Measurements from ENCODE around the gene RABGAP1L.
A peak's percentile ranks its signal among the peaks of the same experiment; 100 is the strongest.

Gene RABGAP1L

DNA sequence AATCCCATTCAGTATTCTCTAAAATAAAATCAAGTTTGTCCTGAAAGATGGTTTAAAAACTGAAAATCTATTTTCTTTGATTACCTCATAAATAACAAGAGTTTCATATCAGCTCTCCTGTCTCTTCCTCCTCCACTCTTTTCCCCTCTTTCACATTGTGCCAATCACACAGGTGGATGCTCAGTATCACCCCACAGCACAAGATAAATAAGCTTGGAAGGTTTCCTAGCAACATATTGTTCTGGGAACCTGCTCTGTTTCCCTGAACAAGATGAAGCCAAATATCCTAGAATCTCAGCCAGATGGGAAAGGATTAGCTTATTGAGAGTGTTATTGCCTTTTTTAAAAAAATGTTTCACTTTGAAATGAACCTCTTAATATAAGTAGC is 794.7 kb downstream of the RABGAP1L start:
- no peak for DNase-seq

DNA sequence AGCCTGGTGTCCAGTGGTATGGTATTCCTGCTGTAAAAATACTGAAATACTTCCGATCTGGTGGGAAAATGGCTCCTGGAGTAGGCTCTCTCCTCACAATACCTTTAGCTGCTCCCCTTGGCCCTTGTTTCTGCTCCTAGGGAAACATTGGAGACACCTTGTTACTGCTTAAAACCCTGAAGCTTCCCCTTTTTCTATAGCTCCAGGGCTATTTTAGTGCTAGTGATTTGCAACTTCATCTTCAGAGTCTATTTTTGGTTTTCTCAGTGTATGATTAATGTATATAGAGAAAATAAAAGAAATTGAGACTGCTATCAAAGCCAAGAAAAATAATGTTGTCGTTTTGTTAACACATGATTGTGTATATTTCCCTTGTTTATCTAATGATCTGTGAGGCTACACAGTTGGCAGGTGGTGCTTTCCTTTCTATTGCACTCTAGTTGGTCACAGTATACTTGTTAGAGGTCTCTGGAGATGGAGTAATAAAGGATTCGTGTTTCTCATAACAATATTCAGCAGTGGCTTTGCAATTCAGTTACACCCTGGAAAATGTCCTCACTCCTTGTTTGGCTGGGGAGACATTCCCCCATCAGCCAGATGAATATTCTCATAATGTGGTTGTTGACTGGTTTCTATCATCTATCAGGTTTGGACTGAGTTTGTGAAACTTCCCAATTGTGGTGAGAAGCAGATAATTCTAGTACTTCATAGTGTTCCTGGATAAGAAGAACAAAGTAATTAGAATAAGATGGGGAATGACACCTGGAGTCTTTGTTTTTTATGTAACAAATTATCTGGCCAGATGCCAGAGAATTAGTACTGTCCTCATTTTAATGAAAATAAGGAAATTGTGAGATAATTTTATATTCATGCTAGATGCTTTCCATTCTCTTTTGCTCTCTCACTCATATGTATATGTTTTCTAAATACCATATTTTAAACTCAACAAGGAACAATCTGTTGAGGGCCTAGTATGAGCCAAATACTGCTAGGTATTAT is 795.6 kb downstream of the RABGAP1L start:
- no peak for DNase-seq

DNA sequence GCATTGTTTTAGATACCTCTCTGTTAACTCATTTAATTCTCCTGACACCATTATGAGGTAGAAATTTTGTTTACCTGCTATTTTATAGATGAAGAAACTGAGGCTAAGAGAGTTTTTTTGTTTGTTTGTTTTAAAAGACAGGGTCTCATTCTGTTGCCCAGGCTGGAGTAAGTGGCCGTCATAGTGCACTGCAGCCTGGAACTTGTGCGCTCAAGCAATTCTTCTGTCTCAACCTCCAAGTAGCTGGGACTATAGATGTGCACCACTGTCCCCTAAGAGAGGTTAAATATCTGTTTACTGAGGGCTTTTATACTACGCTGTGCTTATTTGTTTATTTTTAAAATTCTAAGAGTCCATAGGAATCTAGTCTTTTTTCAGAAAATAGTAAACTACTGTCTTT is 796.8 kb downstream of the RABGAP1L start:
- DNase-seq, result no peak

DNA sequence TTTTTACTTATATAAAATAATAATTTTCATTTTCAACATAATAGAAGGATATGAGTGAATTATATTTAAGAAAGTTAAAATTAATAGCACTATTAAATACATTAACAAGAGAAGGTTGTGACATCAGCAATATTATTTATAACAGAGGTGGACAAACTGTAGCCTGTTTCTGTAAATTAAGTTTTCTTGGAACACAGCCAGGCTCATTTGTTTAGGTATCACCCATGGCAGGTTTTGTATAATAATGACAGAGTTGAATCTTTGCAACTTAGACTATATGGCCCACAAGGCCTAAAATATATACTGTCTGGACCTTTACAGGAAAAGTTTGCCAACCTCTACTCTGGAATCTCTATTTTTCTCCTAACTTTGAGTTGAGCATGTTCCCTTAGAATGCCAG is 797.7 kb downstream of the RABGAP1L start:
- no peak for DNase-seq

DNA sequence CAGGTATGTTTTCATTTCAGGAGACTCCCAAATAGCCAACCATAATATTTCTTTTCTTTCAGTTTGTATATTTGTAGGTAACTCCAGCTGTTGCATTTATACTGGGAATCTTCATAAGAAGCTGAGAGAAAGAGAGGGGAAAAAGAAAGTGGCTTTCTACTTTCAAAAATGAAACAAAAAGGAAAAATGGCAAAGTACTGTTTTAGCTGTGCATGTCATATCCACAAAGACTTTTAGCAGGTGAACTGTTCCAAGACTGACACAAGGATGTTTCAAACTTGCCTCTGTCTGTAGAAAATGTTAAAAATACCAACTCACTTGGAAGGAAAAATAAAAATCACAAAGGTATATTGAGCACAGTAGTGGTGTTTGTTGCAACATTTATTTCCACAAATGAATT is 798.5 kb downstream of the RABGAP1L start:
- DNase-seq, result no peak

DNA sequence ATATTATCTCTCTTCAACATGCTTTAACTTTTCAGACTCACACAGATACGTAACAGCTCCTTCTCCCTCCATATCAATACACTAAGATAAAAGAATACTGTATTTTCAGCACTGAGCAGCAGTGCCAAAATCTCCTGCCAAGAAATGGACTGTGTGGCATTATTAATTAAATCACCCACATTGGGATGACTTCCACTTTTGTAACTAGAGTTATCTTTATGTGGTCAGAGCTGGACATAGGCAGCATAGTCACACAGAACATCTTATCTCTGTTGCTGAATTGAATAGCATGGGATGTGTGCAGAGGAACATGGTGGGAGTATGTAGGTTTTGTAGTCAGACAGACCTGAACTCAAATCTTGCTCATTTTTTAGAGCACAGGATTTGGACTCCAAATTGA is 799.1 kb downstream of the RABGAP1L start:
- no peak for DNase-seq

DNA sequence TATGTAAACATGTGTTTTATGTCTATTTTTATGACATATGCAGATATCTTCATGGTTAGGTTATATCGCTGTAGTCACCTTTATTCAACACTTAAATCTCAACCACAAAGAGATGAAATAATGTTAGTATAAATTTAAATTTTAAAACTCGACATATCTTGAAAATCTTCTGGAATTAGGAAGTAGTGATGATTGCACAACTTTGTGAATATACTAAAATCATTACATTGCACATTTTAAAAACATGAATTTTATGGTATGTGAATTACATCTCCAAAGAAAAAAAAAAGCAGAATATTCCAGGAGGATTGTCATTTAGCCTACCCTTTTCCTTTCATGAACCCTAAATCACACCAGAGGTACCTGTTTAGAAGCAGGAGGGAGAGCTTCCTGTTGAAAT is 801.0 kb downstream of the RABGAP1L start:
- no peak for DNase-seq

DNA sequence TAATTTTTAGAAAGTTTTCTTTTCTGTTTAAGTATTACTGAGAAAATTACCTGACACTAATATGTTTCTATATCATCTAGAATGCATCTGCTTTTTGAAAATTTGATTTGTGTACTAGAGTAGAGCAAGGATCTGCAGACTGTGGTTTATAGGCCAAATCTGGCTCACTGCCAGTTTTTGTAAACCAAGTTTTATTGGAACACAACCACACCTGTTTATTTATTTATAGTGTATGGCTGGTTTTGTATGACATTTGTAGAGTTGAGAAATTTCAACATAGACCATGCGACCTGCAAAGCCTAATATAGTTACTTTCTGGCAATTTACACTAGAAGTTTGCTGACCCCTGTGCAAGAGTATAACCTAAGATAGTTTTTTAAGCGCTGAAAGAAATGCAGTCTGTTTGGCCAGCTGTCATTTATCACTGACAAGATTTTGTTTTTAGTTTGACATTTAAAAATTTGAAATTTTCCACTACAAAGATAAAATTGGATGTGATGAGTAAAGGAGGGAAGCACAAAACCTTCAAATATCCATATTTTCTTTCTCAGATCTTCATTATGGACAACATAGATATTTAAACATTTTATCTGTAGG is 804.3 kb downstream of the RABGAP1L start:
- DNase-seq, result no peak

DNA sequence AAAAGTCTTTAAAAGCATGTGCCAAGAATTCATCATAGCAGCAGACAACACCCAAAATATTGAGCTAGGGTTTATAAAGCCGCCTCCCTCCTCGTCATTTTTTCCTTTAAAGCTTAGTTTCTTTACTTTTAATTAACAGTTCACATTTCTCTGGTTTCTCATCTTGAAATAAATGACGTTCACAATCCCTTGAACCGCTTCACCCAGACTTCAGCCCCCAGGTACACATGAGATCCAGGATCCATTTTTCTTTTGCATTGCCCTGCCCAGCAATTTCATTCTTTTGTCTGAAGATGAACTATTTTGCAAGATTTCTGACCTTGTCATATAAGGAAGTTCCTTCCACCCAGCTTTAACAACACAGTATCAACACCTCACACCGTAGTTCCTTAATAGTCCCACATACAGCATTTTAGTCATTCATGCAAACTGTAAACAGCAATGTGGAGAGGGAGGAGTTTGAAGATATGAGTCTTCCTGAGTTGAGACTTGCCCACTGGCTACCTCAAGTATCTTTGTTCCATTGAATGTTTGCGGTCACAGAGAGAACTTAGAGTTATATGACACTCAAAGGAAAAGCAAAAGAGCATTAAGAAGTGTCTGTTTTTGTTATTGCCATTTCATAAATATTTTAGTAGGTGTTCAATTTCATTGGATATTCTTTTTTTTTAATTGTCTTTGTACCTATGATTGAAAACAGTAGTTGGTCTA is 805.1 kb downstream of the RABGAP1L start:
- DNase-seq, result peak; percentile 79

DNA sequence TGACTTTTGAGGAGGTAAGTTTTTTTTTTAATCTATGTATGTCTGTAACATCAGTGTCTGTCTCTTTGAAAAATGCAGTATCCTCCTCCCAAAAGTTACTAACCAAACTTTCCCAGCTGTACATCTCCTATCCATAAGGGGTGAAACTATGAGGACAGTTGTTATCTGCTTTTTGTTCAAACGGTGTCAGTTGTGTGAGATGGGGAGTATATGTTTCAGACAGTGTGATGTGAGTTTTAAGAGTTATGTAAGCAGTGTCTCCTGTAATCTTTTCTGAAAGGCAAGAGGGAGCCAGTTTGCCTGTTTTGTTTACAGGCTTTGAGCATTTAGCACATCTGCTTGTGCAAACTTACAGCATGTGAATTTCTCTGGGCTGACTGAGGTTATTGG is 805.6 kb downstream of the RABGAP1L start:
- no peak for DNase-seq

DNA sequence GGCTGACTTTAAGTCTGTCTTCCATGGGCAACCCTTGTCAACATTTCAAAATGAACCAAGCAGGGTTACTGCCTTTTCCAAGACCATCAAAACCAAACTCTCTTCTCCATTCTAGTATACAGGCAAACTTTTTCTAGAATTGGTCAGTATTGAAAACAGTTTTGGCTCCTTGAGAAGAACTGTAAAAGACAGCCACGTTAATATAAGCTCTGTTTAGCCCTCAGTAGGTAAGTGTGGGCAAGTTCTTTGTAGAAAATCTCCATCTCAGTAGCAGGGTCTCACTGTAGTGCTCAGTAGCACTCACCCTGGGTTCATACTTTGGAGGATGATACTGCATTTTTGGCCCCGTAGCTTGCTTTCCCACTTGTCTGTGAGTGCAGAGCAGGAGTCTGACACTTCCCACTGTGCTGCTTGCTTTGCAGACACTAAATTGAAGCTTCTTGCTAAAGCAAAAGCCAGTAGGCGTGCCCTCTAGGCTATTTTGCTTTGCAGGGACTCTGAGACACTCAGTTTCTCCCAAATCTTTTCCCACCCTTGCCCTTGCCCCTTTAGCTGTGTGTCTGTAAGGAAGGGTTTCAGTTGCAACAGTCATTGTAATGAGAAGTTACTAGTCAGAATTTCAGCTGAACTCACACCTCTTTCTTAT is 806.2 kb downstream of the RABGAP1L start:
- no peak for DNase-seq

DNA sequence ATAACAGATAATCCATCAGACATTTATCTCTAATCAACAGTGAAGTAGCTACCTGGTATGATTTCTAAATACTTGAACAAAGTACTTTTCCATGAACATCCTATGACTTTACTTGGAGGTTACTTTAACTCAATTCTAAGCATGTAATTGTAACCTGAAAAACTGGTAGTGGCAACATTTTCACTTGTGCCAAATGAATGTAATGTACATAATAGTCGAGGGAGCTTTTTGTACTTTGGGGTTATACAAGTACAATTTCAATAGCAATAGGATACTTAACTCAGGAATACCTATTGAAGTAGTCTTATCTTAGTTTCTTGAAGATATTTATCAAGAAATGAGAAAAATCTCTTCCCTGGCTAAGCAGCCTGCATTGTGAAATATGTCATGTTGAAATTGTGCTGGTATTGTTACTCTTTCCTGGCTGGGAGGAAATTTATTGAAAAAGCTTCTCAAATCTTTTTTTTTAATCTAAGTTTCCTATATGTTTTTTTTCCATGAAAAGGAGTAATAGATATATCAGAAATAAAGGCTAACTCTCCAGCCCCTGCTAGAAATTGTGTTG is 806.8 kb downstream of the RABGAP1L start:
- DNase-seq, result no peak

DNA sequence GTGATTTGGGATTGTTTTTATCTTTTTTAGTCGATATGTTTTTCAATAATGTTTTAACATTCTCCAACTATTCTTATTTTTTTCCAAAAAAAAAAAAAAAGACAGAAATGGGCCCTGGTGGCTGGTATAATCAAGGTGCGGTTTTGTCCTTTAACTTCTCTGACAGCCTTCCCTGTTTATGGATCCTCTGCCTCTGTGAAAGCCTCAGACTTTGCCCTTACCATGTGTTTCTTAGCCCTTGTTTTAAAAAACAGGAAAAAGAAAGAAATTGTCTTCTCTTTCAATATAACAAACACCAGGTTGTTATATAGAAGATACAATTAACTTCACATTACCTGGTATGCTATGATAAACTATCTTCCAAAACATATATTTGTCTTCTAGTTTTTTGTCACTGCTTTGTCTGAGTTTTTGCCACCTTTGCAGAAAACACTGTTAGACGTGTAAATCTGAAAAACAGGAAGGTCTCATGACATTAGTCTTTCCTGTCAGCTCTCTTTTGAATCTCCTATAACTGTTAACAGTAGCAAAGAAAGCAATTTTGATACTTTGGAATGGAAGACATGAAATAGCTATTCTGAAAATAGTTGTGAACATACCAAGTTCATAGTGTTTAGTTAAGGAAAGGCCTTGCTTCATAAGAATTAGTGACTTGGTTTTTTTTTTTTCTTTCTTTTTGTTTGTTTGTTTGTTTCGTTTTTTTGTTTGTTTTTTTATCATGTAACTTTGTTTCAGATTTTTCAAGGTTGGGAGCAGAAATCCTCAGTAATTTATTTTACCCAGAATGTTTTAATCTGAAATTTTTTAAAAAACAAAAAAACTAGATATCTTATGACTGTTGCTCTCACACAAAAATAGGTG is 808.8 kb downstream of the RABGAP1L start:
- DNase-seq, result no peak

DNA sequence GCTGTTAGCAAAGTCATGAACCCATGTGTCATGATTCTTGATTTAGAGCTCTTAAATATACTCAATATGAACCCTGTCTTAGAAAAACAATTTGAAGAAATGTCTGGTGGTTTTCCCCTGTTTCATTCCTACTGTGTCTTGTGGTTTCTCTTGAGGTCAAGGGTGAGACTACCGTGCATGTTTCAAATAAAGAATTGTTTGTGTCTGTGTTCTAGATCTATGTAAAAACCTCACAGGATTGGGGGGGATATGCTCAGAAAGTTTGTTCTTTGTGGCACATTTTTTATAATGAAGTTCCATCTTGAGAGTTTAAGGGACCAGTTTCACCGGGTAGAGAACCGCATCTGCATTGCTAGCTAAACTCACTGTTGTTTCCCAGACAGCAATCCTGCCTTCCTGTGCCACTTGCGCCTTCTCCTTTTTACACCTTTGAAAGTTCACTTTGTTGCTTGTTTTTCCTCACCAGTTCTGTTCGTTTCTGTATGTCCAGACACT is 809.5 kb downstream of the RABGAP1L start:
- peak; percentile 52 for DNase-seq

DNA sequence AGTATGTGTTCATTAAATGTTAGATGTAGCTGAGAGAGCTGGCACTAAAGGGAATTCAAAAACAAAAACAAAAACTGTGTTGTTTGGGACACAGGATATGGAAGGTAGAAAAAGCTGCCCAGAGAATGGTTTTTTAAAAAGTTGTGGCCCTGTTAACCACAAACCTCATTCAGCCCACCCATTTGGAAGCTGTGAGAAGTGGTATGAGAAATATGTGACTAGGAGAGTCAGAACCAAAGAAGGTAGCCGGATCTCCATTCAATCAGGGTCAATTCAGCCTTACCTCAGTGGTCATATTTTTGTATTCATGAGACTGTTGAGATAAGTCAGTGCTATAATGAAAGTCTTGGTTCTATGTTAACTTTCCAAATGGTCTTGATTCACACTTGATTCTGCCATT is 810.7 kb downstream of the RABGAP1L start:
- no peak for DNase-seq

DNA sequence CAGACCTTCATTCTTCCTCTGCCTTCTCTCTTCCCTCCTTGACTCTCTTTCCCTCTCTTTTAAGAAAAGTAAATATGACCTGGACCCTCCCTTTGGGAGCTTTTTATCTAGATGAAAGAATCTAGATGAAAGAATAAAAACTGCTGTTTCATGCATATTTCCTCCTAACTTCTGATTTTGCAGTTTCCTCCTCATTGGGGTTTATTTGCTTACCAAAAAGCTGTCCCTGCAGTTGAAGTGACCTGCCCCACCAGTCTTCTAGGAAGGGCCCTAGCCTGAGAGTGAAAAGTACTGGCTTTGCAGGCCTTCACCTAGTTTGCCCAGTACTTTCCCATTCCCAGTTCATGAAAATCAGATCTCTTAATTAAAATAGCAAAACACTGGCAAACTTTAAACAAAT is 812.1 kb downstream of the RABGAP1L start:
- no peak for DNase-seq

DNA sequence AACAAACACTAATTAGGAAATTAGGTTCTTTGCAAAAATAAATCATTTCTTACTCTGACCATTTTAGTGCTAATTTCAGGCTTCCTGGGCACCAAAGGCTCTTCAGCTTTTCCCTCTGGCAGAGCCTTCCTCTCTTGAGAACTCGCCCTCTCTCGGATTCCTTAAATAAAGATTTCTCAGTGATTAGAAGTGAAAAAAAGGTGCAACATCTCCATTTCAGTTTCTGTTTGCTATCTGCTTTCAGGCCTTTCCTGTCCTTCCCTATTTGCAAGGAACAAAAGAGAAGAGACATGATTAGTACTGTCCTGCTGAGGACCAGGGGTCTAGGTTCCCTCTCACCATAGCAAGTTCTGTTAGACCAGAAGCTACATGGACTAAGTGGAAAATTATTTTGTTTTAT is 812.6 kb downstream of the RABGAP1L start:
- no peak for DNase-seq

DNA sequence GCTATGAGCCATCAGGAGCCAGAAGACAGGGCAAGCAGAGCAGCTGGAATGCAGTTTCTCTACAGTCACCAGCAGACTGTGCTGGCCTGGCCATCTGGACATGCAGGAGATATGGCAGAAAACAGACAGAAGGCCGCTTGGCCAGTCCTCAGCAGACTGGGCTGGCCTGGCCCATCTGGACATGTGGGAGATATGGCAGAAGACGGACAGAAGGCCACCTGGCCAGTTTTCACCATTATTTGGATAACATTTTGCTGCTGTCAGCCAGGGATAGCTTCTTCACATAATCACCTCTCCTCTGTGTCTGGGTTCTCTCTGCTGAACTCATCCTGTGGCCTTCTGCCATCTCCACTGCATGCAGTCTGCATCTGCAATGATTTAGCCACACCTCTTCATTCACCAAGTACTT is 815.4 kb downstream of the RABGAP1L start:
- no peak for DNase-seq

DNA sequence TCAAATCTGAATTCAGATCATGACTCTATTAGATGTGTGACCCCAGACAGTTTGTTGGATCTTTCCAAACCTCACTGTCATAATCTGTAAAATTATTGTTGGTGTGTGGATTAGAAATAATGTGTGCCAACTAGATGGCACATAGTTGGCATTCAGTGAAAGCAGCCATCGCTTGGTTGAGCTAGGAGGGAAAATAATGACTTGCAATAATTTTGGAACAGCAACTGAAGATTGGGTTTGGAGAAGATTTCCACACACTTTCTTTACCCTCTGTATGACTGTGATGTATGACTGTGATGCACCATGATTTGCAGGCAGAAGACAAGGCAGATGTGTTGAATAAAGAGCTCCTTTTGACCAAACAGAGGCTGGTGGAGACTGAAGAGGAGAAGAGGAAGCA is 816.4 kb downstream of the RABGAP1L start:
- no peak for DNase-seq

DNA sequence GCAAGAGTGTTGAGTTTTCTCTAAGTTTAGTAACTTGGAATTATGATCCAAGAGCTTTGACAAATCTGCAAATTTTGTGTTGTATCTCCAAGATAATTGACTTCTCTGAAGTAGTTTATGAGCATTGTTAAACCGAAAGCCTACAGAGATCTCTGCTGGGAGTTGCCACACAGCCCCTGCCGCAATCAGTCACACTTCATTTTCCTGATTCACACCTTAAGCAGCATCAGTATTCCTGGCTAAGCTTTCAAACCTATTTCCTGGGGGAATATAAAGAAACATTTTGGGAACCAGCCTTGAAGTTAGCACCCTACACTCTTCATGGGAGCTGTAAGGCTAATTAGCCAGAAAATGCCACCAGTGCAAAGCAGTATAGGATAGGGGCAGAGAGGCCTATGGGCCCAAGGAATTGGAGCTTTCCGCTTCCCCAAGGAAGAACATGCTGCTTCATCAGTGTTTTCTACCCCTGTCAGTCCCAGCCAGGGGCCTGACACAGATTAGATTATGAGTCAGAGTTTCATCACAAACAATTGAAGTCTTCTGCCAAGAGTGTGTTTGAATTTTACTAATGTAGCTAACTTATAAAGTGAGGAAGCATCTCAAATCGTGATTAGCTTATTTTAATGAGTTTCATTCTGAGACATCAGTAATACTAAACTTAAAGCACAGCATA is 817.3 kb downstream of the RABGAP1L start:
- no peak for DNase-seq

Data from suppressor macrophage treated with lipopolysaccharide for 4 hours (primary cell).